ENCODE results near the gene BMS1.

- TF ChIP-seq CTCF (IDR thresholded peaks at IDR 0.05) (no peak), EP300 (IDR thresholded peaks at IDR 0.05) (no peak), POLR2A (IDR thresholded peaks at IDR 0.05) (no peak)
Measured at GRCh38 chr10:42875388-42875755, 92.8 kb downstream of the BMS1 start.
